Ishikawa (cell line): ENCODE data around the gene FOXN3.

Experiments
- CEBPB ChIP-seq: IDR thresholded peaks from 2 replicates; pipeline ENCODE4 v1.6.1; 2012
- CREB1 ChIP-seq: IDR thresholded peaks from 2 replicates; pipeline ENCODE4 v1.6.1; 2012; ENCODE audit warnings: low read depth
- EGR1 ChIP-seq: IDR thresholded peaks from 2 replicates; pipeline ENCODE4 v1.6.1; 2012
- EP300 ChIP-seq: IDR thresholded peaks from 2 replicates; pipeline ENCODE4 v1.6.1; 2012; ENCODE audit warnings: borderline replicate concordance
- FOXM1 ChIP-seq: IDR thresholded peaks from 2 replicates; pipeline ENCODE4 v1.6.1; 2012; ENCODE audit warnings: low read depth, borderline replicate concordance
- RAD21 ChIP-seq: IDR thresholded peaks from 2 replicates; pipeline ENCODE4 v1.6.1; 2012; ENCODE audit warnings: low read depth
- TAF1 ChIP-seq: IDR thresholded peaks from 2 replicates; pipeline ENCODE4 v1.6.1; 2012; ENCODE audit warnings: low read depth, mild to moderate bottlenecking
- TCF12 ChIP-seq: IDR thresholded peaks from 2 replicates; pipeline ENCODE4 v1.6.1; 2012; ENCODE audit warnings: low read depth
- YY1 ChIP-seq: IDR thresholded peaks from 2 replicates; pipeline ENCODE4 v1.6.1; 2012; ENCODE audit warnings: low read depth
- ZBTB7A ChIP-seq: IDR thresholded peaks from 2 replicates; pipeline ENCODE4 v1.6.1; 2012; ENCODE audit warnings: low read depth
- TF ChIP-seq, protein P1 (sequence below): IDR thresholded peaks from 2 replicates; pipeline ENCODE4 v1.6.1; 2012; ENCODE audit warnings: low read depth, mild to moderate bottlenecking
- TF ChIP-seq, protein P2 (sequence below): IDR thresholded peaks from 2 replicates; pipeline ENCODE4 v1.6.1; 2012
- TF ChIP-seq, protein P3 (sequence below): IDR thresholded peaks from 2 replicates; pipeline ENCODE4 v1.6.1; 2012

DNA sequence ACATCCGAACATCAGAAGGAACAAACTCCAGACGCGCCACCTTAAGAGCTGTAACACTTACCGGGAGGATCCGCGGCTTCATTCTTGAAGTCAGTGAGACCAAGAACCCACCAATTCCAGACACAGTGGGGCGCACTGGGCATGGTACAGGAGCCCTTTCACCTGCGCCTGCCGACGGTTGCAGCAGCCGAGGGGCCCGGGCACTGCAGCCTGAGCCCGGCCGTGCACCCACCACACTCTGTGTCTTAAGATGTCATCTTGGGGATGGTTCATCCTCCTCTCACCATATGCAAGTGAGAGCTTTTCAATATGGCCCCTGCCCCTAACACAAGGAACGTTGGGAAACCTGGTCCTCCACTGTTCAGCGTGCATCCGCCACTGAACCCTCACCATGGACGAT is 304.3 kb downstream of the FOXN3 start:
- TF ChIP-seq, protein P1, sequence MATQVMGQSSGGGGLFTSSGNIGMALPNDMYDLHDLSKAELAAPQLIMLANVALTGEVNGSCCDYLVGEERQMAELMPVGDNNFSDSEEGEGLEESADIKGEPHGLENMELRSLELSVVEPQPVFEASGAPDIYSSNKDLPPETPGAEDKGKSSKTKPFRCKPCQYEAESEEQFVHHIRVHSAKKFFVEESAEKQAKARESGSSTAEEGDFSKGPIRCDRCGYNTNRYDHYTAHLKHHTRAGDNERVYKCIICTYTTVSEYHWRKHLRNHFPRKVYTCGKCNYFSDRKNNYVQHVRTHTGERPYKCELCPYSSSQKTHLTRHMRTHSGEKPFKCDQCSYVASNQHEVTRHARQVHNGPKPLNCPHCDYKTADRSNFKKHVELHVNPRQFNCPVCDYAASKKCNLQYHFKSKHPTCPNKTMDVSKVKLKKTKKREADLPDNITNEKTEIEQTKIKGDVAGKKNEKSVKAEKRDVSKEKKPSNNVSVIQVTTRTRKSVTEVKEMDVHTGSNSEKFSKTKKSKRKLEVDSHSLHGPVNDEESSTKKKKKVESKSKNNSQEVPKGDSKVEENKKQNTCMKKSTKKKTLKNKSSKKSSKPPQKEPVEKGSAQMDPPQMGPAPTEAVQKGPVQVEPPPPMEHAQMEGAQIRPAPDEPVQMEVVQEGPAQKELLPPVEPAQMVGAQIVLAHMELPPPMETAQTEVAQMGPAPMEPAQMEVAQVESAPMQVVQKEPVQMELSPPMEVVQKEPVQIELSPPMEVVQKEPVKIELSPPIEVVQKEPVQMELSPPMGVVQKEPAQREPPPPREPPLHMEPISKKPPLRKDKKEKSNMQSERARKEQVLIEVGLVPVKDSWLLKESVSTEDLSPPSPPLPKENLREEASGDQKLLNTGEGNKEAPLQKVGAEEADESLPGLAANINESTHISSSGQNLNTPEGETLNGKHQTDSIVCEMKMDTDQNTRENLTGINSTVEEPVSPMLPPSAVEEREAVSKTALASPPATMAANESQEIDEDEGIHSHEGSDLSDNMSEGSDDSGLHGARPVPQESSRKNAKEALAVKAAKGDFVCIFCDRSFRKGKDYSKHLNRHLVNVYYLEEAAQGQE = no peak
- TF ChIP-seq, protein P2, sequence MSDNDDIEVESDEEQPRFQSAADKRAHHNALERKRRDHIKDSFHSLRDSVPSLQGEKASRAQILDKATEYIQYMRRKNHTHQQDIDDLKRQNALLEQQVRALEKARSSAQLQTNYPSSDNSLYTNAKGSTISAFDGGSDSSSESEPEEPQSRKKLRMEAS = no peak
- TF ChIP-seq TAF1 (no peak), FOXM1 (no peak), EP300 (no peak), YY1 (no peak), RAD21 (no peak), CEBPB (no peak), CREB1 (no peak), EGR1 (no peak), ZBTB7A (no peak), TCF12 (no peak)
- TF ChIP-seq, protein P3, sequence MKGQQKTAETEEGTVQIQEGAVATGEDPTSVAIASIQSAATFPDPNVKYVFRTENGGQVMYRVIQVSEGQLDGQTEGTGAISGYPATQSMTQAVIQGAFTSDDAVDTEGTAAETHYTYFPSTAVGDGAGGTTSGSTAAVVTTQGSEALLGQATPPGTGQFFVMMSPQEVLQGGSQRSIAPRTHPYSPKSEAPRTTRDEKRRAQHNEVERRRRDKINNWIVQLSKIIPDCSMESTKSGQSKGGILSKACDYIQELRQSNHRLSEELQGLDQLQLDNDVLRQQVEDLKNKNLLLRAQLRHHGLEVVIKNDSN = no peak
